Gastrocnemius medialis (tissue), 4 donors: ENCODE data around the gene GRID2.

ENCODE experiments used
- POLR2A ChIP-seq, 2 donors: fragments of 450-650 bp; IDR thresholded peaks; one replicate each; pipeline ENCODE4 v1.6.1; 2017; ENCODE audit warnings: antibody characterized with exemption in 2 of 2, mild to moderate bottlenecking in 2 of 2, moderate library complexity in 2 of 2
- TF ChIP-seq, protein P1 (sequence below), 5 experiments: fragments of 450-650 bp in 3 of 5; fragments of 200-600 bp in 2 of 5; sonication (generic) in 2 of 5; IDR thresholded peaks in 4 of 5; conservative IDR thresholded peaks in 1 of 5; 1 replicate in 4 of 5; 2 replicates in 1 of 5; pipeline ENCODE4 v1.5.1; 2016 to 2019; ENCODE audit warnings: antibody characterized with exemption in 5 of 5, mild to moderate bottlenecking in 3 of 5, moderate library complexity in 3 of 5

DNA sequence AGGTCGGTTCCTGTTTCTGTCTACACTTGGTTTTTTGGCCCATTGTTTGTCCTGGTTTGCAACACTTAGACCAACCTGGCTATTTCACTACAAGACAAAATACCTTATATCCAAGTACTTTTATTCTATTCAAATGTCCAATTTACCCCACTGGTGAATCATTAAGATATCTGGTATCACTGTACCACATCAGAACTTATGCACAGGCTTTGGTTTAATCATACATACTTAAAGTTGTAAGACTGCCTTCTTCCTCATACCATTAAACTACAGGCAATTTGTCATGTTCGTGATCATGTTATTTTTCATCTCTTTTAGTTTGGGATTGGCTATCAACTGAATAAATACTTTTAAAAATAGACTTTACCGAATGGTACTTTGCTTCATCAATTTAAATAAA is 1471.8 kb downstream of the GRID2 start:
- TF ChIP-seq, protein P1, sequence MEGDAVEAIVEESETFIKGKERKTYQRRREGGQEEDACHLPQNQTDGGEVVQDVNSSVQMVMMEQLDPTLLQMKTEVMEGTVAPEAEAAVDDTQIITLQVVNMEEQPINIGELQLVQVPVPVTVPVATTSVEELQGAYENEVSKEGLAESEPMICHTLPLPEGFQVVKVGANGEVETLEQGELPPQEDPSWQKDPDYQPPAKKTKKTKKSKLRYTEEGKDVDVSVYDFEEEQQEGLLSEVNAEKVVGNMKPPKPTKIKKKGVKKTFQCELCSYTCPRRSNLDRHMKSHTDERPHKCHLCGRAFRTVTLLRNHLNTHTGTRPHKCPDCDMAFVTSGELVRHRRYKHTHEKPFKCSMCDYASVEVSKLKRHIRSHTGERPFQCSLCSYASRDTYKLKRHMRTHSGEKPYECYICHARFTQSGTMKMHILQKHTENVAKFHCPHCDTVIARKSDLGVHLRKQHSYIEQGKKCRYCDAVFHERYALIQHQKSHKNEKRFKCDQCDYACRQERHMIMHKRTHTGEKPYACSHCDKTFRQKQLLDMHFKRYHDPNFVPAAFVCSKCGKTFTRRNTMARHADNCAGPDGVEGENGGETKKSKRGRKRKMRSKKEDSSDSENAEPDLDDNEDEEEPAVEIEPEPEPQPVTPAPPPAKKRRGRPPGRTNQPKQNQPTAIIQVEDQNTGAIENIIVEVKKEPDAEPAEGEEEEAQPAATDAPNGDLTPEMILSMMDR (IDR thresholded peaks at IDR 0.05 in 4 of 5, conservative IDR thresholded peaks at IDR 0.05 in 1 of 5): no peak
- TF ChIP-seq POLR2A (IDR thresholded peaks at IDR 0.05): no peak
